Glutamatergic neuron (in vitro differentiated cells): ENCODE data around the gene TENT4A. TPM values are rescaled to one million over a fixed set of nuclear protein-coding genes. Genes with fewer than 3 reads are reported as not detected.
A peak's percentile ranks its signal among the peaks of the same experiment; 100 is the strongest.

Source experiments
- DNase-seq: peaks from one replicate; pipeline ENCODE4 v3.0.0; 2022
- H3K27ac Mint-ChIP-seq: one replicate; pipeline ENCODE4 v1.8.0; 2020; ENCODE audit warnings: mild to moderate bottlenecking, mixed read lengths, inconsistent platforms; ENCODE audit not compliant: unreplicated experiment
- H3K27me3 Mint-ChIP-seq: one replicate; pipeline ENCODE4 v1.8.0; 2020; ENCODE audit warnings: mild to moderate bottlenecking, moderate library complexity, mixed read lengths, inconsistent platforms; ENCODE audit not compliant: unreplicated experiment
- H3K36me3 Mint-ChIP-seq: one replicate; pipeline ENCODE4 v1.8.0; 2020; ENCODE audit warnings: mild to moderate bottlenecking, mixed read lengths, inconsistent platforms; ENCODE audit not compliant: unreplicated experiment
- H3K4me1 Mint-ChIP-seq: one replicate; pipeline ENCODE4 v1.8.0; 2020; ENCODE audit warnings: mild to moderate bottlenecking, low read depth, mixed read lengths, inconsistent platforms; ENCODE audit not compliant: unreplicated experiment
- H3K4me3 Mint-ChIP-seq: one replicate; pipeline ENCODE4 v1.8.0; 2020; ENCODE audit warnings: mild to moderate bottlenecking, mixed read lengths, inconsistent platforms; ENCODE audit not compliant: unreplicated experiment
- H3K9me3 Mint-ChIP-seq: one replicate; pipeline ENCODE4 v1.8.0; 2020; ENCODE audit warnings: mild to moderate bottlenecking, moderate library complexity, mixed read lengths, inconsistent platforms; ENCODE audit not compliant: unreplicated experiment
- total RNA-seq: library from RNA; stranded (reverse); fragmentation: NEBNext Ultra II Directional; extraction: Animal tissue kit (Norgen Biotek cat#: 25700); gene quantifications from one replicate; pipeline ENCODE4 v1.2.1, GENCODE V29; 2021; ENCODE audit not compliant: unreplicated experiment
- TF ChIP-seq, protein P1 (sequence below): fragments of 200-600 bp; sonication (generic); IDR thresholded peaks from one replicate; pipeline ENCODE4 v1.5.0; 2021; ENCODE audit not compliant: partially characterized antibody, unreplicated experiment

The TENT4A gene
- total RNA-seq, 1 donor from 2014 or later: 23.7 TPM

DNA sequence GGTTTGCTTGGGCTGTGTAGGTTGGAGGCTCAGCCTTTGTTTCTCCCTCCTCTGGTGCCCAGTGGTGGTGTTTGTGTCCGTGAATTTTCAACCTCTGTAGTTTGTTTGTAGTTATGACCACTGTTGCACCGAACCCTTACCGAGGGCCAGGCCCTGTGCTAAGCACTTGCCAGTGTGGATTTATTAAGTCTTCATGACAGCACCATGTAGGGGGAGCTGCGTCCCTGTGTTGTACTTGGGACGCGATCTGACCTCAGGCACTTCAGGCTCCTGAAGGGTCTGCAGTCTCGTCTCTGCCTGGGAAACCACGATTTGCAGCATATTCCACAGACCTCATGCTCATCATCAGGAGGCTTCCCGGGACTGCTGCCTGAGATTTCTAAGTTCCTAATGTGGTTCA is 12.8 kb downstream of the TENT4A start:
- Mint-ChIP-seq H3K27me3 (no peaks in the 10 kb centered on the region), H3K4me1 (peaks cover 67% of the 10 kb centered on the region), H3K36me3 (no peaks in the 10 kb centered on the region), H3K4me3 (no peak overlapping the region), H3K9me3 (peaks cover 1% of the 10 kb centered on the region), H3K27ac (no peak overlapping the region)
- TF ChIP-seq, protein P1, sequence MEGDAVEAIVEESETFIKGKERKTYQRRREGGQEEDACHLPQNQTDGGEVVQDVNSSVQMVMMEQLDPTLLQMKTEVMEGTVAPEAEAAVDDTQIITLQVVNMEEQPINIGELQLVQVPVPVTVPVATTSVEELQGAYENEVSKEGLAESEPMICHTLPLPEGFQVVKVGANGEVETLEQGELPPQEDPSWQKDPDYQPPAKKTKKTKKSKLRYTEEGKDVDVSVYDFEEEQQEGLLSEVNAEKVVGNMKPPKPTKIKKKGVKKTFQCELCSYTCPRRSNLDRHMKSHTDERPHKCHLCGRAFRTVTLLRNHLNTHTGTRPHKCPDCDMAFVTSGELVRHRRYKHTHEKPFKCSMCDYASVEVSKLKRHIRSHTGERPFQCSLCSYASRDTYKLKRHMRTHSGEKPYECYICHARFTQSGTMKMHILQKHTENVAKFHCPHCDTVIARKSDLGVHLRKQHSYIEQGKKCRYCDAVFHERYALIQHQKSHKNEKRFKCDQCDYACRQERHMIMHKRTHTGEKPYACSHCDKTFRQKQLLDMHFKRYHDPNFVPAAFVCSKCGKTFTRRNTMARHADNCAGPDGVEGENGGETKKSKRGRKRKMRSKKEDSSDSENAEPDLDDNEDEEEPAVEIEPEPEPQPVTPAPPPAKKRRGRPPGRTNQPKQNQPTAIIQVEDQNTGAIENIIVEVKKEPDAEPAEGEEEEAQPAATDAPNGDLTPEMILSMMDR: no peak
- DNase-seq: no peak

- Mint-ChIP-seq H3K36me3 (no peaks in the 10 kb centered on the region), H3K4me1 (peaks cover 69% of the 10 kb centered on the region), H3K27me3 (no peaks in the 10 kb centered on the region), H3K27ac (peak overlapping the region; percentile 31), H3K9me3 (peaks cover 1% of the 10 kb centered on the region), H3K4me3 (peak overlapping the region; percentile 40)
- no peak for DNase-seq
- TF ChIP-seq, protein P1: no peak
These were observed 14.0 kb downstream of the TENT4A start for GRCh38 chr5:6727231-6727630.

DNA sequence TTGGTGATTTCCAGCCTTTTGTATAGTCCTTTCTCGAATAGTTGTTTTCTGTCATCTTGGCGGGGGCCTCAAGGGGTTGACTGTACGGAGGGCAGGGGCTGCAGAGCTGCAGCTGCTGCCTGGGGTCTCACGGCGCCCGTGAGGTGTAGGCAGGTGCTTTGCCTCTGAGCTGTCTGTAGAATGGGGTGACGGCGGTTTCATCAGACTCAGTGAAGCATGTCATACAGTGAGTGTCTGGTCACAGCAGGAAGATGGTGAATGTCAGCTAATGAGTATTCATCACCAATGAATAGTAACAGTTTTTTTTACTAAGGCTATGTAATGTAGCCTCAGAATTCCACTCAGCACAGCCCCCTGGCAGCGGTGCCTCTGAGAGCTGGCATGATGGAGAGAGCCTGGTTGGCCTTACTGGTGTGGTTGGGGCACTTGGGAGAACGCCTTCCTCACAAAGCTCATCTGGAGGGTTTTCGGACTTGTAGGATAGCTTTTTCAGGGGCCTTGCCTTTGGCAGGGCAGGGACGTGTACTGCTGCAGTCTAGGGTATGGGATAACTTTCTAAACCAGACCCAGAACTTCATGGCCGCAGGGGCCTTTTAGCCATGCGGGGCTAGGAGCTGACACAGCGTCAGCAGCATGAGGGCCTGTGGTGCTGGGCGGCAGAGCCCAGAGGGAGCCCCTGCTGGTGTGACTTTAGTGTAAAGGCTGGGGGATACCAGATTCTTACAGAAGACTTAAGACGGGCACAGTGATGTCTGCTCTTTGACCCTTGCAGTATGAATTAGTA is 15.0 kb downstream of the TENT4A start:
- Mint-ChIP-seq H3K27me3 (no peaks in the 10 kb centered on the region), H3K4me3 (peak overlapping the region; percentile 10), H3K36me3 (no peaks in the 10 kb centered on the region), H3K9me3 (peaks cover 1% of the 10 kb centered on the region), H3K27ac (peak overlapping the region; percentile 67), H3K4me1 (peaks cover 70% of the 10 kb centered on the region)
- TF ChIP-seq, protein P1: no peak
- peak; percentile 40 for DNase-seq

DNA sequence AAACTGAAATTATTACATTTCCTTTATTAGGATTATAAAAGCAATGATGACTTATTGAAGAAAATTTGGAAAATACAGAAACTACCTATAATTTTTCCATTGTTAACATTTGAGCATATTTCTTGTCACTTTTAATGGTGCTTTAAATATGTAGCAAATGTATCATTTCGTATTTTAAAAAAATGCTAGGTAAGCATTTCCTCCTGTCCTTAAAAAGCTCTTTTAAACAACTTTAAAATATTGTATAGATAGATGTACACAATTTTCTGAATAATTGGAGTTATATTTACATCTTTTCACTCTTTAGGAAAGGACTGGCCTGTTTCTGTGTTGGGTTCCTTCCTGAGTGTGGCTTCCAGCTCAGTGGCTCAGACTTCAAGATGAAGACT is 15.6 kb downstream of the TENT4A start:
- Mint-ChIP-seq H3K36me3 (no peaks in the 10 kb centered on the region), H3K9me3 (peaks cover 1% of the 10 kb centered on the region), H3K4me3 (peak overlapping the region; percentile 64), H3K27me3 (no peaks in the 10 kb centered on the region), H3K4me1 (peaks cover 68% of the 10 kb centered on the region), H3K27ac (peak overlapping the region; percentile 81)
- TF ChIP-seq, protein P1: no peak
- DNase-seq: no peak
